Type B pancreatic cell (in vitro differentiated cells): ENCODE data around the gene RTL5. TPM values are rescaled to one million over a fixed set of nuclear protein-coding genes. Genes with fewer than 3 reads are reported as not detected.

Experiments
- DNase-seq: peaks from one replicate; pipeline ENCODE4 v3.0.0; 2021; ENCODE audit warnings: mixed read lengths; ENCODE audit not compliant: unreplicated experiment; ENCODE audit errors: extremely low spot score
- H3K27ac Mint-ChIP-seq: 2 replicates; pipeline ENCODE4 v1.8.0; 2021; ENCODE audit warnings: mild to moderate bottlenecking, mixed read lengths
- H3K27me3 Mint-ChIP-seq: 2 replicates; pipeline ENCODE4 v1.8.0; 2021; ENCODE audit warnings: mixed read lengths
- H3K36me3 Mint-ChIP-seq: 2 replicates; pipeline ENCODE4 v1.8.0; 2021; ENCODE audit warnings: mixed read lengths
- H3K4me1 Mint-ChIP-seq: one replicate; pipeline ENCODE4 v1.8.0; 2021; ENCODE audit warnings: mixed read lengths; ENCODE audit not compliant: unreplicated experiment
- H3K4me3 Mint-ChIP-seq: 2 replicates; pipeline ENCODE4 v1.8.0; 2021; ENCODE audit warnings: mild to moderate bottlenecking, mixed read lengths
- H3K9me3 Mint-ChIP-seq: 2 replicates; pipeline ENCODE4 v1.8.0; 2021; ENCODE audit warnings: mixed read lengths
- CTCF ChIP-seq: fragments of 200-600 bp; sonication (generic); conservative IDR thresholded peaks from 2 replicates; pipeline ENCODE4 v1.5.0; 2021; ENCODE audit warnings: antibody characterized with exemption, mild to moderate bottlenecking
- total RNA-seq: library from RNA; stranded (reverse); gene quantifications from 2 replicates; pipeline ENCODE4 v1.2.1, GENCODE V29; 2021; ENCODE audit warnings: low replicate concordance

Gene RTL5
- total RNA-seq, 1 donor from 2014 or later, result 21.9 TPM

- Mint-ChIP-seq H3K27ac (no peak overlapping the region), H3K27me3 (no peaks in the 10 kb centered on the region), H3K36me3 (no peaks in the 10 kb centered on the region), H3K4me3 (no peak overlapping the region), H3K4me1 (peaks cover 16% of the 10 kb centered on the region), H3K9me3 (no peaks in the 10 kb centered on the region)
- DNase-seq, result no peak
- TF ChIP-seq CTCF, result no peak
These were observed 10.9 kb downstream of the RTL5 start for GRCh38 chrX:72120837-72121236.

GRCh38 chrX:72117636-72118210 is 14.0 kb downstream of the RTL5 start:
- no peak overlapping the region for H3K27ac Mint-ChIP-seq
- H3K4me3 Mint-ChIP-seq, result no peak overlapping the region
- H3K36me3 Mint-ChIP-seq, result no peaks in the 10 kb centered on the region
- no peak for DNase-seq
- peaks cover 9% of the 10 kb centered on the region for H3K4me1 Mint-ChIP-seq
- H3K27me3 Mint-ChIP-seq, result no peaks in the 10 kb centered on the region
- no peak for TF ChIP-seq CTCF
- H3K9me3 Mint-ChIP-seq, result no peaks in the 10 kb centered on the region

- Mint-ChIP-seq H3K4me1 (peaks cover 9% of the 10 kb centered on the region), H3K9me3 (no peaks in the 10 kb centered on the region), H3K27me3 (no peaks in the 10 kb centered on the region), H3K4me3 (no peak overlapping the region), H3K27ac (no peak overlapping the region), H3K36me3 (no peaks in the 10 kb centered on the region)
- no peak for TF ChIP-seq CTCF
- no peak for DNase-seq
These were observed 16.3 kb downstream of the RTL5 start for GRCh38 chrX:72115380-72115779.

GRCh38 chrX:72114807-72115206 is 16.9 kb downstream of the RTL5 start:
- no peak overlapping the region for H3K4me3 Mint-ChIP-seq
- H3K4me1 Mint-ChIP-seq, result peaks cover 12% of the 10 kb centered on the region
- H3K27me3 Mint-ChIP-seq, result no peaks in the 10 kb centered on the region
- DNase-seq, result no peak
- no peaks in the 10 kb centered on the region for H3K9me3 Mint-ChIP-seq
- H3K27ac Mint-ChIP-seq, result no peak overlapping the region
- H3K36me3 Mint-ChIP-seq, result no peaks in the 10 kb centered on the region
- no peak for TF ChIP-seq CTCF

- Mint-ChIP-seq H3K9me3 (no peaks in the 10 kb centered on the region), H3K4me1 (peaks cover 12% of the 10 kb centered on the region), H3K4me3 (no peak overlapping the region), H3K27ac (no peak overlapping the region), H3K36me3 (no peaks in the 10 kb centered on the region), H3K27me3 (no peaks in the 10 kb centered on the region)
- DNase-seq, result no peak
- TF ChIP-seq CTCF, result no peak
These were observed 17.4 kb downstream of the RTL5 start for GRCh38 chrX:72114306-72114705.

- no peaks in the 10 kb centered on the region for H3K9me3 Mint-ChIP-seq
- H3K36me3 Mint-ChIP-seq, result no peaks in the 10 kb centered on the region
- peaks cover 12% of the 10 kb centered on the region for H3K4me1 Mint-ChIP-seq
- H3K4me3 Mint-ChIP-seq, result no peak overlapping the region
- no peak overlapping the region for H3K27ac Mint-ChIP-seq
- no peak for TF ChIP-seq CTCF
- H3K27me3 Mint-ChIP-seq, result no peaks in the 10 kb centered on the region
- no peak for DNase-seq
These were observed 18.3 kb downstream of the RTL5 start for GRCh38 chrX:72113461-72113860.
